Central memory CD8-positive, alpha-beta T cell (primary cell): ENCODE data around the gene RETREG3.

Experiments
- ATAC-seq: fragments of 150-1000 bp; cut with Tn5 transposase; replicated peaks from 2 replicates; pipeline ENCODE4 v1.10.0; 2022; ENCODE audit warnings: mild to moderate bottlenecking, moderate FRiP score, moderate number of reproducible peaks; ENCODE audit not compliant: poor library complexity, severe bottlenecking; ENCODE audit errors: extremely low read depth
- DNase-seq, 2 donors: peaks; one replicate each; pipeline ENCODE4 v3.0.0; 2021; ENCODE audit warnings: low spot score in 2 of 2
- H3K27ac Mint-ChIP-seq: one replicate; pipeline ENCODE4 v1.8.0; 2022; ENCODE audit warnings: low read depth, mild to moderate bottlenecking, moderate library complexity, mixed read lengths
- H3K27me3 Mint-ChIP-seq: one replicate; pipeline ENCODE4 v1.8.0; 2022; ENCODE audit warnings: mixed read lengths
- H3K36me3 Mint-ChIP-seq: one replicate; pipeline ENCODE4 v1.8.0; 2022; ENCODE audit warnings: mild to moderate bottlenecking, moderate library complexity, mixed read lengths; ENCODE audit not compliant: insufficient read depth
- H3K4me1 Mint-ChIP-seq: one replicate; pipeline ENCODE4 v1.8.0; 2022; ENCODE audit warnings: mixed read lengths
- H3K4me3 Mint-ChIP-seq: one replicate; pipeline ENCODE4 v1.8.0; 2022; ENCODE audit warnings: mild to moderate bottlenecking, moderate library complexity, mixed read lengths
- H3K9me3 Mint-ChIP-seq: one replicate; pipeline ENCODE4 v1.8.0; 2022; ENCODE audit warnings: mixed read lengths

The RETREG3 gene, protein sequence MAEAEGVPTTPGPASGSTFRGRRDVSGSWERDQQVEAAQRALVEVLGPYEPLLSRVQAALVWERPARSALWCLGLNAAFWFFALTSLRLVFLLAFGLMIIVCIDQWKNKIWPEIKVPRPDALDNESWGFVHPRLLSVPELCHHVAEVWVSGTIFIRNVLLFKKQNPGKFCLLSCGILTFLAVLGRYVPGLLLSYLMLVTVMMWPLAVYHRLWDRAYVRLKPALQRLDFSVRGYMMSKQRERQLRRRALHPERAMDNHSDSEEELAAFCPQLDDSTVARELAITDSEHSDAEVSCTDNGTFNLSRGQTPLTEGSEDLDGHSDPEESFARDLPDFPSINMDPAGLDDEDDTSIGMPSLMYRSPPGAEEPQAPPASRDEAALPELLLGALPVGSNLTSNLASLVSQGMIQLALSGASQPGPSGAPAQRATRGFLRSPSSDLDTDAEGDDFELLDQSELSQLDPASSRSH

GRCh38 chr17:42609182-42609813, at the start of gene RETREG3, which contains the start of gene TUBG1:
TSS of gene RETREG3 (minus strand) at chr17:42609374. CDS start at chr17:42609324, 50 bp downstream.
TSS of gene TUBG1 (plus strand) at chr17:42609683. CDS start at chr17:42609738, 55 bp downstream.
- Mint-ChIP-seq H3K36me3 (peaks cover 26% of the 10 kb centered on the region), H3K4me1 (peaks cover 43% of the 10 kb centered on the region), H3K27ac (peak within 1 kb of the TSS; percentile 97), H3K4me3 (peak within 1 kb of the TSS; percentile 95), H3K27me3 (no peaks in the 10 kb centered on the region), H3K9me3 (no peaks in the 10 kb centered on the region)
- DNase-seq (peak; percentile 97 to 99), ATAC-seq (peak; percentile 91)

GRCh38 chr17:42657824-42658588, 48.8 kb upstream of the RETREG3 start:
- H3K4me3 Mint-ChIP-seq: peak overlapping the region; percentile 87
- ATAC-seq: no peak

GRCh38 chr17:42655528-42655927, 46.4 kb upstream of the RETREG3 start:
- Mint-ChIP-seq H3K36me3 (peaks cover 5% of the 10 kb centered on the region), H3K4me3 (no peak overlapping the region), H3K27me3 (peaks cover 16% of the 10 kb centered on the region), H3K9me3 (no peaks in the 10 kb centered on the region), H3K4me1 (peaks cover 27% of the 10 kb centered on the region), H3K27ac (no peak overlapping the region)
- DNase-seq (no peak), ATAC-seq (no peak)

More at GRCh38 chr17:42657824-42658588, 48.8 kb upstream of the RETREG3 start:
- Mint-ChIP-seq H3K27me3 (peaks cover 14% of the 10 kb centered on the region), H3K36me3 (peaks cover 5% of the 10 kb centered on the region), H3K27ac (no peak overlapping the region), H3K9me3 (no peaks in the 10 kb centered on the region), H3K4me1 (peaks cover 27% of the 10 kb centered on the region)
- DNase-seq: no peak

DNA sequence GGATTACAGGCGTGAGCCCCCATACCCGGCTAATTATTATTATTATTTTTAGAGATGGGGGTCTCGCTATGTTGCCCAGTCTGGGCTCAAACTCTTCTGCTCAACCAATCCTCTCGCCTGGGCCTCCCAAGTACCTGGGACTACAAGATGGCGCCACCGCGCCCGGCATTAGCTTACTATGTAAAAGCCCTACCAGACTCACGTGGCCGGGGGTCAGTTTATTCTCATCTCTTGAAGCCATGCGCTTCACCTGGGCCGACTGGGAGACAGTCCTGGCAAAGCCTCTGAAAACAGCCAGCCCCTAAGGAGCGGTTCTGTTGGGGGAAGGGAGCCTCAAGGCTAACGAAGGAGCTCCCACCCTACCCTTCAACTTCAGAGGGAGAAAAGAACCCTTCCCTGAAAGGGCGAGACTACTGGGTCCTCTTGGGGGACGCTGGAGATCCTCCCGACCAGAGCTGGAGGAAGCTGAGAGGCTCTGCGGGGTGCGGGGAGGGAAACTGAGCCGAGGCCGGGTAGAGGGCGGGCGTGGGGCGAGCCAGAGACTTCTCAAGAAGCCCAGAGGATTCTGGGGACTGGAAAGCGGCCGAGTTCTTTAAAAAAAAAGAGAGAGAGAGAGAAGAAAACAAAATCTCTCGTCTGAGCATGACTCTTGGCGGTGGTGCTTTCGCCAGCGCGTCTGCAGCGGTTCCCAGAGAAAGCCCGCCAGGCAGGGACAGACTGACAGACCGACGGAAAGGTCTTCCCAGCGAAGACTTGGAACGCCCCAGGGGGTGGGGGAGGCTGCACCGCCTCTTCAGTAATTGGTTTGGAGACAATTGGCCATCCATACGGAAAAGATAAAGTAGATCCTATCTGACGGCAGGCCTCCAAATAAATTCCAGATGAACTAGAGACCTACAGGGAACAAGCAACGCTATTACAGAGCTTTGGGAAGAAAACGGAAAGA, 44.3 kb upstream of the RETREG3 start:
- ATAC-seq: no peak
- H3K27me3 Mint-ChIP-seq: peaks cover 16% of the 10 kb centered on the region
- DNase-seq: no peak
- H3K27ac Mint-ChIP-seq: no peak overlapping the region
- H3K4me1 Mint-ChIP-seq: peaks cover 15% of the 10 kb centered on the region
- H3K9me3 Mint-ChIP-seq: no peaks in the 10 kb centered on the region
- H3K36me3 Mint-ChIP-seq: peaks cover 2% of the 10 kb centered on the region
- no peak overlapping the region for H3K4me3 Mint-ChIP-seq

- Mint-ChIP-seq H3K9me3 (no peaks in the 10 kb centered on the region), H3K27ac (no peak overlapping the region), H3K27me3 (peaks cover 16% of the 10 kb centered on the region), H3K4me3 (no peak overlapping the region), H3K4me1 (peaks cover 18% of the 10 kb centered on the region), H3K36me3 (peaks cover 2% of the 10 kb centered on the region)
- DNase-seq (no peak), ATAC-seq (no peak)
Measured at GRCh38 chr17:42651392-42651791, 42.2 kb upstream of the RETREG3 start.

DNA sequence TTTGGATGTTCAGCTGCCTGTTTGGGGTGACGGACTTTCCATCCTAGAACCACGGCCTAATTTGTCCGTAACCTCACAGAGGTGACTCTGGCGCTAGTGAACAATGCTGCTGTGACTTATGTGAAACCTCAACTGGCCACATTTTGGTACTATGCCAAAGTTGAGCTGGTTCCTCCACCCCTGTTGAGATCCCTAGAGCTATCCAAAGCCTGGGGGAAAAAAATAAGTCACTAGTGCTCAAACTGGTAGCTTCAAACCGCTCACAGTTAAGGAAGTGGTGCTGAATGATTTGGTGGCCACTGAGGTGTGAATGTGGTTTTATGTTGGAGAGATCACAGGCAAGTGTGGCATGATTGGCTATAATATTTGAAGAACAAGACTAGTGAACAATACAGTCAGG, 38.6 kb upstream of the RETREG3 start:
- no peak for ATAC-seq
- Mint-ChIP-seq H3K4me3 (no peak overlapping the region), H3K9me3 (no peaks in the 10 kb centered on the region), H3K36me3 (no peaks in the 10 kb centered on the region), H3K4me1 (peaks cover 7% of the 10 kb centered on the region), H3K27me3 (peaks cover 4% of the 10 kb centered on the region), H3K27ac (no peak overlapping the region)
- no peak for DNase-seq

DNA sequence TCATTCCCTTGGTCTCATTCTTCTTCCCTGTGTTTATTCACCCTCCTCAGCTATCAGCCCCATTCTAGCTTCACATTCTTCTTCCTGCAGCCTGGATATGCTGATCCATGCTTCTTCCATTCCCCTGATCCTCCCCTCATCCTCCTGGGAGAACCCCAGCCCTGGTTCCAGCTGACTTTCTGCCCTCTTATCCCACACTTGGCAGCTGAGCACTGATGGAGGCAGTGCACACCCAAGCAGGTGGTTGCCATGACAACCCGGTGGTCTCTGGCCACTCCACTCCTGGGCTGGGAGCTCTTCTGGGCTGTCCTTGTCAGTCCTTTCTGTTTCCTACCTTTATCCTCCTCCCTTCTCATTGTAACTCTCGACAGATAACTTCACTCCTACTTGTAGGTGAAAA, 33.2 kb upstream of the RETREG3 start:
- ATAC-seq: no peak
- Mint-ChIP-seq H3K27ac (no peak overlapping the region), H3K27me3 (peaks cover 11% of the 10 kb centered on the region), H3K36me3 (no peaks in the 10 kb centered on the region), H3K4me3 (no peak overlapping the region), H3K4me1 (no peaks in the 10 kb centered on the region), H3K9me3 (no peaks in the 10 kb centered on the region)
- no peak for DNase-seq

DNA sequence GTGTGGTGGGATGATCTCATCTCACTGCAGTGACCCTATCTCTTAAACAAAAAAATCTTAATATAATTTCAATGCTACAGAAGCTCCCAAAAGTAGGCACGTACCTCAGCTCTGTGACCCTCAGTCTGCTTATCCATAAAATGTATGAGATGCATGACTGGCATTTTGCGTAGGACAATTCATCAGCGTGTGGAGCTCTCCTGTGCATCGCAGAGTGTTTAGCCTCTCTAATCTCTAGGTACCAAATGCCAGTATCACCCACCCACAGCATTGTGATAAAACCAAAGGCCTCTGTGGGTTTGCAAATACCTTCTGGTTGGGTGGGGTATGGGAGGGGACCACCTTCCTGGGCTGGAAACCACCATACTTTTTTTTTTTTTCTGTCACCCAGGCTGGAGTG, 30.9 kb upstream of the RETREG3 start:
- no peaks in the 10 kb centered on the region for H3K4me1 Mint-ChIP-seq
- H3K36me3 Mint-ChIP-seq: no peaks in the 10 kb centered on the region
- ATAC-seq: no peak
- no peak overlapping the region for H3K27ac Mint-ChIP-seq
- no peak overlapping the region for H3K4me3 Mint-ChIP-seq
- no peaks in the 10 kb centered on the region for H3K9me3 Mint-ChIP-seq
- DNase-seq: no peak
- peaks cover 11% of the 10 kb centered on the region for H3K27me3 Mint-ChIP-seq

DNA sequence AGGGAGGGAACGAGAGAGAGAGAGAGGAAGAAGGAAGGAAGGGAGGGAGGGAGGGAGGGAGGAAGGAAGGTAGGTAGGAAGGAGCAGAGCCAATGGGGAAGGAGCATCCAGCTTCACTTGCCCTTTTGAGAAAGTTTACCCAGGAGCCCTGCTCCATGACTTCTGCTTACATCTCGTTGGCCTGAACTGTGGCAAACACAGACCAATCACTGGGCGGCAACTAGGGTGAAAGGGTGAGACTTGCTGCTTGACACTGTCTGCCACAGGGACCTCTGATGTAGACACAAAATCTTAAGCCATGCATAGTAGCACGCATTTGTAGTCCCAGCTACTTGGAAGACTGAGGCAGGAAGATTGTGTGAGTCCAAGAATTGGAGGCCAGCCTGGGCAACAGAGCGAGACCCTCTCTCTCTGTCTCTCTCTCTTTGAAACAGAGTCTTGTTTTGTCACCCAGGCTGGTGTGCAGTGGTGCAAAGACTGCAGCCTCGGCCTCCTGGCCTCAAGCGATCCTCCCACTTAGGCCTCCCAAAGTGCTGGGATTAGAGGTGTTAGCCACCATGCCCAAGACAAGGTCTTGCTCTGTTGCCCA, 30.4 kb upstream of the RETREG3 start:
- Mint-ChIP-seq H3K4me3 (no peak overlapping the region), H3K9me3 (no peaks in the 10 kb centered on the region), H3K36me3 (no peaks in the 10 kb centered on the region), H3K27me3 (peaks cover 11% of the 10 kb centered on the region), H3K27ac (no peak overlapping the region), H3K4me1 (no peaks in the 10 kb centered on the region)
- ATAC-seq (no peak), DNase-seq (no peak)

GRCh38 chr17:42632949-42633444, 23.8 kb upstream of the RETREG3 start:
- ATAC-seq (no peak), DNase-seq (no peak)
- H3K27me3 Mint-ChIP-seq: no peaks in the 10 kb centered on the region
- peaks cover 2% of the 10 kb centered on the region for H3K36me3 Mint-ChIP-seq
- no peak overlapping the region for H3K4me3 Mint-ChIP-seq
- H3K9me3 Mint-ChIP-seq: no peaks in the 10 kb centered on the region
- no peak overlapping the region for H3K27ac Mint-ChIP-seq
- H3K4me1 Mint-ChIP-seq: no peaks in the 10 kb centered on the region

GRCh38 chr17:42629411-42630009, 20.3 kb upstream of the RETREG3 start:
- Mint-ChIP-seq H3K27me3 (no peaks in the 10 kb centered on the region), H3K4me1 (no peaks in the 10 kb centered on the region), H3K9me3 (no peaks in the 10 kb centered on the region), H3K27ac (no peak overlapping the region), H3K4me3 (no peak overlapping the region), H3K36me3 (peaks cover 2% of the 10 kb centered on the region)
- ATAC-seq (no peak), DNase-seq (no peak)
